K562 (cell line): ENCODE measurements around the gene PTOV1. TPM values are rescaled to one million over a fixed set of nuclear protein-coding genes. Genes with fewer than 3 reads are reported as not detected.
A peak's percentile ranks its signal among the peaks of the same experiment; 100 is the strongest.

ENCODE experiments used
- ATAC-seq: fragments of 200-7000 bp; cut with Tn5 transposase; 3 replicates; pipeline ENCODE4 v1.9.1; 2020; ENCODE audit warnings: moderate library complexity
- BruUV-seq: library from RNA; stranded (reverse); fragments of 400-500 nt; replicated peaks from 2 replicates; lab custom pipeline; 2021; lab: Mats Ljungman, UMichigan
- CTCF ChIA-PET: fragments of 300-600 bp; formaldehyde crosslinking; extraction: SDS; loops from one replicate; lab custom pipeline; 2021; ENCODE audit warnings: low intra/inter-chr PET ratio; lab: Yijun Ruan, JAX
- POLR2A ChIA-PET: fragments of 300-600, 350-650 bp; sonication (Branson Sonifier 250); formaldehyde crosslinking; extraction: SDS; loops from one replicate; lab custom pipeline; 2021; ENCODE audit warnings: antibody characterized with exemption, inconsistent platforms; lab: Yijun Ruan, JAX
- DNase-seq, 4 experiments: peaks; one replicate each; pipeline versions ENCODE4 v3.0.0 to v3.0.0-alpha.2; 2011 to 2018; ENCODE audit warnings: low spot score in 3 of 4, mixed read lengths in 3 of 4; ENCODE audit errors: extremely low read depth in 1 of 4
- FAIRE-seq: peaks from 2 replicates; lab custom pipeline; 2011; peaks lifted over from hg19 to GRCh38; lab: Jason Lieb, UNC
- H2AFZ ChIP-seq: 2 replicates; pipeline ENCODE4 v1.6.0; 2011; ENCODE audit warnings: low read depth, low read length, control low read depth, inconsistent platforms
- H3K27ac ChIP-seq: fragments of 200-600 bp; 3 replicates; pipeline ENCODE4 v1.8.0; 2011; ENCODE audit warnings: low read depth, mild to moderate bottlenecking, control low read depth, inconsistent platforms, low read length, moderate library complexity, mixed read lengths; ENCODE audit errors: extremely low read depth
- H3K27me3 ChIP-seq, 2 experiments: fragments of 300-600 bp in 1 of 2; 2 replicates in 1 of 2; 3 replicates in 1 of 2; pipeline versions ENCODE4 v1.6.0 to v1.8.0; 2011; ENCODE audit warnings: inconsistent platforms in 2 of 2, low read length in 2 of 2, mild to moderate bottlenecking in 1 of 2, mixed read lengths in 1 of 2, moderate library complexity in 1 of 2; ENCODE audit not compliant: control insufficient read depth in 2 of 2, insufficient read depth in 2 of 2
- H3K36me3 ChIP-seq: fragments of 300-600 bp; 3 replicates; pipeline ENCODE4 v1.8.0; 2011; ENCODE audit warnings: mild to moderate bottlenecking, low read length, inconsistent platforms; ENCODE audit not compliant: control insufficient read depth, insufficient read depth
- H3K4me1 ChIP-seq, 2 experiments: fragments of 200-600 bp in 1 of 2; replicated peaks in 1 of 2; 2 replicates in 1 of 2; 3 replicates in 1 of 2; pipeline versions ENCODE4 v1.5.1 to v1.8.0; 2011; ENCODE audit warnings: inconsistent platforms in 2 of 2, low read length in 2 of 2, mild to moderate bottlenecking in 1 of 2, mixed read lengths in 1 of 2, moderate library complexity in 1 of 2; ENCODE audit not compliant: control insufficient read depth in 2 of 2, insufficient read depth in 2 of 2
- H3K4me2 ChIP-seq: 2 replicates; pipeline ENCODE4 v1.6.1; 2011; ENCODE audit warnings: low read length, control low read depth, inconsistent platforms, mixed read lengths; ENCODE audit not compliant: insufficient read depth
- H3K4me3 ChIP-seq: fragments of 200-600 bp; sonication (generic), shearing (Covaris generic); 2 replicates; pipeline ENCODE4 v1.5.1; 2016; ENCODE audit warnings: control low read depth, inconsistent platforms
- H3K79me2 ChIP-seq: fragments of 200-600 bp; 3 replicates; pipeline ENCODE4 v1.8.0; 2011; ENCODE audit warnings: low read length, inconsistent platforms; ENCODE audit not compliant: control insufficient read depth, insufficient read depth
- H3K9ac ChIP-seq, 2 experiments: 2 replicates each; pipeline versions ENCODE4 v1.6.0 to v1.6.1; 2011; ENCODE audit warnings: low read depth in 2 of 2, low read length in 2 of 2, control low read depth in 1 of 2, inconsistent platforms in 1 of 2, mild to moderate bottlenecking in 1 of 2, mixed read lengths in 1 of 2; ENCODE audit not compliant: insufficient read depth in 1 of 2
- H3K9me1 ChIP-seq: one replicate; pipeline ENCODE4 v1.6.0; 2011; ENCODE audit warnings: inconsistent platforms, mild to moderate bottlenecking, low read length, moderate library complexity; ENCODE audit not compliant: control insufficient read depth, insufficient read depth
- H3K9me3 ChIP-seq: replicated peaks from 2 replicates; pipeline ENCODE4 v1.5.1; 2011; ENCODE audit warnings: low read depth, low read length, inconsistent platforms; ENCODE audit not compliant: control insufficient read depth, insufficient read depth
- H4K20me1 ChIP-seq: replicated peaks from 2 replicates; pipeline ENCODE4 v1.6.1; 2011; ENCODE audit warnings: low read length, inconsistent platforms, mixed read lengths; ENCODE audit not compliant: control insufficient read depth, insufficient read depth
- ETS2 ChIP-seq: IDR thresholded peaks from 2 replicates; pipeline ENCODE4 v1.6.1; 2016; ENCODE audit warnings: borderline replicate concordance, missing genetic modification characterization, mild to moderate bottlenecking, moderate library complexity, missing compliant biosample characterization; ENCODE audit not compliant: poor library complexity, severe bottlenecking
- NBN ChIP-seq: fragments of 450-650 bp; IDR thresholded peaks from 2 replicates; pipeline ENCODE4 v1.6.1; 2016; ENCODE audit warnings: low read depth, mild to moderate bottlenecking
- POLR2G ChIP-seq: fragments of 200-400 bp; formaldehyde crosslinking; IDR thresholded peaks from 2 replicates; pipeline ENCODE4 v1.6.1; 2017; ENCODE audit warnings: low read depth, mild to moderate bottlenecking, antibody characterized with exemption, low read length, moderate library complexity
- TCF7L2 ChIP-seq: fragments of 150-350 bp; IDR thresholded peaks from 2 replicates; pipeline ENCODE4 v1.6.1; 2016; ENCODE audit warnings: low read depth, mild to moderate bottlenecking, low read length, moderate library complexity
- WGBS: fragments of 100-300 bp; shearing (Covaris generic); methylation state at CpG from one replicate; pipeline ENCODE4 v1.1.6; 2016; ENCODE audit warnings: low coverage, mixed read lengths; ENCODE audit not compliant: insufficient coverage; ENCODE audit errors: missing lambda C conversion rate; 5-methylcytosine and 5-hydroxymethylcytosine counted together
- in situ Hi-C: fragments of 300-500 bp; cut with MboI; formaldehyde crosslinking; loops from 4 replicates; pipeline ENCODE4 v1.15.0; 2018; ENCODE audit warnings: inconsistent platforms, mixed read lengths
- intact Hi-C: fragments of 100-400 bp; cut with micrococcal nuclease; formaldehyde crosslinking; loops from 2 replicates; pipeline ENCODE4 v1.14.2; 2022
- polyA plus RNA-seq, 8 experiments: library from polyadenylated mRNA; depleted of rRNA in 4 of 8; stranded (reverse) in 5 of 8; unstranded in 3 of 8; fragments of >200 nt; fragmentation: Nextera tagmentation in 2 of 8; fragmentation: Illumina TruSeq in 1 of 8; extraction: Ambion mirVana in 2 of 8; extraction: Trizol in 1 of 8; gene quantifications; 2 replicates each; pipeline versions ENCODE4 v1.2.1 to v1.2.3, GENCODE V29; 2011 to 2014; ENCODE audit warnings: inconsistent platforms in 1 of 8, missing spikeins in 1 of 8
- total RNA-seq, 7 experiments: library from RNA; depleted of rRNA in 6 of 7; stranded (reverse); fragments of >200 nt in 6 of 7; fragmentation: Illumina TruSeq in 2 of 7; extraction: Trizol in 2 of 7; gene quantifications; 2 replicates each; pipeline versions ENCODE4 v1.2.1 to v1.2.3, GENCODE V29; 2011 to 2021; ENCODE audit warnings: low replicate concordance in 1 of 7
- TF ChIP-seq, protein P1 (sequence below): sonication (generic); formaldehyde crosslinking; IDR thresholded peaks from 2 replicates; pipeline ENCODE4 v1.4.0; 2020; ENCODE audit warnings: mild to moderate bottlenecking, missing genetic modification reagents

Gene PTOV1
- total and polyA plus RNA-seq, 9 of the 15 experiments (the other 6 are each of a cell fraction or from before 2014, with no cell fraction given), result 4.9 to 169 (median 43.5) TPM

DNA sequence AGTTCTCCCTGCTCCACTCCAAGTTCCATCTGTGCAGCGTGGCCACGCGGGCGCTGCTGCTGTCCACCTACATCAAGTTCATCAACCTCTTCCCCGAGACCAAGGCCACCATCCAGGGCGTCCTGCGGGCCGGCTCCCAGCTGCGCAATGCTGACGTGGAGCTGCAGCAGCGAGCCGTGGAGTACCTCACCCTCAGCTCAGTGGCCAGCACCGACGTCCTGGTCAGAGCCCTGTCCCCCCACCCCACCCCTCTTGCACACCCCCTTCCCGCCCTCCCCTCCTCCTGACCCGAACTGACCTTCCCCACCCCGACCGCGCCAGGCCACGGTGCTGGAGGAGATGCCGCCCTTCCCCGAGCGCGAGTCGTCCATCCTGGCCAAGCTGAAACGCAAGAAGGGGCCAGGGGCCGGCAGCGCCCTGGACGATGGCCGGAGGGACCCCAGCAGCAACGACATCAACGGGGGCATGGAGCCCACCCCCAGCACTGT lies 49.5 kb upstream of the PTOV1 start:
- no peaks in the 10 kb centered on the region for H3K27me3 ChIP-seq
- no peak for DNase-seq
- POLR2A ChIA-PET, result no interaction called here
- no peak overlapping the region for H2AFZ ChIP-seq
- peaks cover 95% of the 10 kb centered on the region for H3K36me3 ChIP-seq
- intact Hi-C loops, result no loop called here
- TF ChIP-seq, protein P1, sequence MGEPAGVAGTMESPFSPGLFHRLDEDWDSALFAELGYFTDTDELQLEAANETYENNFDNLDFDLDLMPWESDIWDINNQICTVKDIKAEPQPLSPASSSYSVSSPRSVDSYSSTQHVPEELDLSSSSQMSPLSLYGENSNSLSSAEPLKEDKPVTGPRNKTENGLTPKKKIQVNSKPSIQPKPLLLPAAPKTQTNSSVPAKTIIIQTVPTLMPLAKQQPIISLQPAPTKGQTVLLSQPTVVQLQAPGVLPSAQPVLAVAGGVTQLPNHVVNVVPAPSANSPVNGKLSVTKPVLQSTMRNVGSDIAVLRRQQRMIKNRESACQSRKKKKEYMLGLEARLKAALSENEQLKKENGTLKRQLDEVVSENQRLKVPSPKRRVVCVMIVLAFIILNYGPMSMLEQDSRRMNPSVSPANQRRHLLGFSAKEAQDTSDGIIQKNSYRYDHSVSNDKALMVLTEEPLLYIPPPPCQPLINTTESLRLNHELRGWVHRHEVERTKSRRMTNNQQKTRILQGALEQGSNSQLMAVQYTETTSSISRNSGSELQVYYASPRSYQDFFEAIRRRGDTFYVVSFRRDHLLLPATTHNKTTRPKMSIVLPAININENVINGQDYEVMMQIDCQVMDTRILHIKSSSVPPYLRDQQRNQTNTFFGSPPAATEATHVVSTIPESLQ (CRISPR knock-in tag), result no peak
- TF ChIP-seq POLR2G (0 out of 2 replicates have a peak, but pooled peaks have one; percentile 1), ETS2 (tag) (no peak), NBN (no peak), TCF7L2 (no peak)
- TF ChIP-seq, all 486 proteins: peak for 1
- Histone ChIP-seq H3K4me2 (no peak overlapping the region), H4K20me1 (peaks cover 5% of the 10 kb centered on the region), H3K79me2 (no peaks in the 10 kb centered on the region), H3K4me3 (no peak overlapping the region), H3K4me1 (peaks cover 0 to 51% of the 10 kb centered on the region in 2 experiments; a peak in 3 of 5 replicates), H3K9ac (peak overlapping the region in 1 of 2 experiments; percentile 78; a peak in 2 of 4 replicates), H3K9me1 (no peaks in the 10 kb centered on the region), H3K9me3 (no peaks in the 10 kb centered on the region), H3K27ac (no peak overlapping the region)
- BruUV-seq, result TSS peak; percentile 15
- CTCF ChIA-PET, result no interaction called here
- WGBS, result 95% methylated on average over 5 of the region's 32 CpGs
- FAIRE-seq (no peak), ATAC-seq (no peak)
- in situ Hi-C loops, result no loop called here
